A673 (cell line): ENCODE results near the gene CHN1. TPM values are rescaled to one million over a fixed set of nuclear protein-coding genes. Genes with fewer than 3 reads are reported as not detected.

Experiments
- BruUV-seq: library from RNA; stranded (reverse); fragments of 400-500 nt; replicated peaks from 2 replicates; lab custom pipeline; 2021; lab: Mats Ljungman, UMichigan
- CTCF ChIA-PET: fragments of 300-600 bp; sonication (Branson Sonifier 250); formaldehyde crosslinking; loops from one replicate; lab custom pipeline; 2022; ENCODE audit warnings: antibody characterized with exemption; lab: Charles Lee
- POLR2A ChIA-PET: fragments of 300-600 bp; sonication (Branson Sonifier 250); formaldehyde crosslinking; loops from one replicate; lab custom pipeline; 2022; ENCODE audit warnings: antibody characterized with exemption; ENCODE audit not compliant: low non-redundant PET; lab: Charles Lee
- DNase-seq: peaks from one replicate; pipeline ENCODE4 v3.0.0-alpha.2; 2015; ENCODE audit warnings: low spot score
- H3K27ac ChIP-seq: fragments of 200-600 bp; sonication (generic); 2 replicates; pipeline ENCODE4 v1.5.1; 2016; ENCODE audit warnings: mixed run types, low read depth, mild to moderate bottlenecking, mixed read lengths, antibody characterized with exemption, low read length; ENCODE audit not compliant: poor library complexity, severe bottlenecking
- H3K27me3 ChIP-seq: fragments of 200-600 bp; sonication (generic); replicated peaks from 2 replicates; pipeline ENCODE4 v1.6.1; 2017; ENCODE audit warnings: mixed run types, low read depth, mild to moderate bottlenecking, mixed read lengths, antibody characterized with exemption, low read length; ENCODE audit not compliant: insufficient read depth, poor library complexity
- H3K36me3 ChIP-seq: fragments of 200-600 bp; sonication (generic); 2 replicates; pipeline ENCODE4 v1.6.1; 2016; ENCODE audit warnings: mixed run types, mild to moderate bottlenecking, mixed read lengths, antibody characterized with exemption, low read length; ENCODE audit not compliant: insufficient read depth, poor library complexity, severe bottlenecking
- H3K4me1 ChIP-seq: fragments of 200-600 bp; sonication (generic); 2 replicates; pipeline ENCODE4 v1.6.1; 2017; ENCODE audit warnings: mixed run types, mild to moderate bottlenecking, mixed read lengths, antibody characterized with exemption, low read length; ENCODE audit not compliant: insufficient read depth, poor library complexity, severe bottlenecking
- H3K4me3 ChIP-seq: fragments of 200-600 bp; sonication (generic); 2 replicates; pipeline ENCODE4 v1.5.1; 2016; ENCODE audit warnings: low read depth, mixed run types, mild to moderate bottlenecking, mixed read lengths, low read length; ENCODE audit not compliant: poor library complexity, severe bottlenecking
- H3K9me3 ChIP-seq: fragments of 200-600 bp; sonication (generic); 2 replicates; pipeline ENCODE4 v1.6.1; 2016; ENCODE audit warnings: mixed run types, low read depth, mild to moderate bottlenecking, mixed read lengths, antibody characterized with exemption, low read length; ENCODE audit not compliant: poor library complexity, severe bottlenecking
- CTCF ChIP-seq: fragments of 300-800, 200-600 bp; sonication (generic); conservative IDR thresholded peaks from 2 replicates; pipeline ENCODE4 v1.5.1; 2017; ENCODE audit warnings: low read depth, mild to moderate bottlenecking, antibody characterized with exemption, low read length, moderate library complexity, mixed read lengths
- EZH2 ChIP-seq: fragments of 200-600 bp; sonication (generic); IDR thresholded peaks from 2 replicates; pipeline ENCODE4 v1.6.1; 2017; ENCODE audit warnings: borderline replicate concordance, low read depth, mild to moderate bottlenecking, mixed read lengths, antibody characterized with exemption, low read length; ENCODE audit not compliant: poor library complexity, severe bottlenecking
- intact Hi-C: fragments of 100-400 bp; cut with micrococcal nuclease; formaldehyde crosslinking; loops from one replicate; pipeline ENCODE4 v1.10.0; 2022; ENCODE audit not compliant: unreplicated experiment
- total RNA-seq: library from RNA; stranded (reverse); gene quantifications from 2 replicates; pipeline ENCODE4 v1.2.3, GENCODE V29; 2021

CHN1 gene
- total RNA-seq, 1 experiment from 2014 or later, result 11.3 TPM

- H3K27ac ChIP-seq, result no peak overlapping the region
- H3K4me1 ChIP-seq, result no peaks in the 10 kb centered on the region
- no peaks in the 10 kb centered on the region for H3K9me3 ChIP-seq
- intact Hi-C loops, result no loop called here
- POLR2A ChIA-PET, result no interaction called here
- no peaks in the 10 kb centered on the region for H3K36me3 ChIP-seq
- DNase-seq, result no peak
- H3K27me3 ChIP-seq, result no peaks in the 10 kb centered on the region
- no peak overlapping the region for H3K4me3 ChIP-seq
- TF ChIP-seq CTCF (no peak), EZH2 (no peak)
- CTCF ChIA-PET, result no interaction called here
- no TSS peak for BruUV-seq
Observed at GRCh38 chr2:174785481-174785880, 219.7 kb downstream of the CHN1 start.

- no peaks in the 10 kb centered on the region for H3K9me3 ChIP-seq
- H3K27me3 ChIP-seq, result no peaks in the 10 kb centered on the region
- no TSS peak for BruUV-seq
- TF ChIP-seq CTCF (no peak), EZH2 (no peak)
- POLR2A ChIA-PET, result no interaction called here
- no peak for DNase-seq
- no peak overlapping the region for H3K27ac ChIP-seq
- intact Hi-C loops, result no loop called here
- CTCF ChIA-PET, result no interaction called here
- H3K4me3 ChIP-seq, result no peak overlapping the region
- peaks cover under 1% of the 10 kb centered on the region for H3K4me1 ChIP-seq
- no peaks in the 10 kb centered on the region for H3K36me3 ChIP-seq
Observed at GRCh38 chr2:174784909-174785308, 220.3 kb downstream of the CHN1 start.

- no TSS peak for BruUV-seq
- intact Hi-C loops, result no loop called here
- ChIA-PET POLR2A (no interaction called here), CTCF (no interaction called here)
- Histone ChIP-seq H3K4me3 (no peak overlapping the region), H3K36me3 (no peaks in the 10 kb centered on the region), H3K27ac (no peak overlapping the region), H3K27me3 (no peaks in the 10 kb centered on the region), H3K4me1 (peaks cover 3% of the 10 kb centered on the region), H3K9me3 (no peaks in the 10 kb centered on the region)
- no peak for DNase-seq
- TF ChIP-seq CTCF (no peak), EZH2 (no peak)
Observed at GRCh38 chr2:174784316-174784715, 220.9 kb downstream of the CHN1 start.
